Hematopoietic multipotent progenitor cell (in vitro differentiated cells): ENCODE data around the gene SLC47A1. TPM values are rescaled to one million over a fixed set of nuclear protein-coding genes. Genes with fewer than 3 reads are reported as not detected.
"Not testable (repeated sequence)": the region's sequence is repeated elsewhere in the genome, so short reads cannot be mapped to it uniquely, and the experiment has no call there.

Experiments used
- DNase-seq, 3 donors: peaks; one replicate each; pipeline ENCODE4 v3.0.0-alpha.2; 2011 to 2015; ENCODE audit warnings: low read depth in 2 of 3, low spot score in 2 of 3
- total RNA-seq: library from RNA; depleted of rRNA; stranded (reverse); fragments of >200 nt; gene quantifications from one replicate; pipeline ENCODE4 v1.2.3, GENCODE V29; 2012

The SLC47A1 gene
- total RNA-seq, 1 donor = under 0.01 TPM

DNA sequence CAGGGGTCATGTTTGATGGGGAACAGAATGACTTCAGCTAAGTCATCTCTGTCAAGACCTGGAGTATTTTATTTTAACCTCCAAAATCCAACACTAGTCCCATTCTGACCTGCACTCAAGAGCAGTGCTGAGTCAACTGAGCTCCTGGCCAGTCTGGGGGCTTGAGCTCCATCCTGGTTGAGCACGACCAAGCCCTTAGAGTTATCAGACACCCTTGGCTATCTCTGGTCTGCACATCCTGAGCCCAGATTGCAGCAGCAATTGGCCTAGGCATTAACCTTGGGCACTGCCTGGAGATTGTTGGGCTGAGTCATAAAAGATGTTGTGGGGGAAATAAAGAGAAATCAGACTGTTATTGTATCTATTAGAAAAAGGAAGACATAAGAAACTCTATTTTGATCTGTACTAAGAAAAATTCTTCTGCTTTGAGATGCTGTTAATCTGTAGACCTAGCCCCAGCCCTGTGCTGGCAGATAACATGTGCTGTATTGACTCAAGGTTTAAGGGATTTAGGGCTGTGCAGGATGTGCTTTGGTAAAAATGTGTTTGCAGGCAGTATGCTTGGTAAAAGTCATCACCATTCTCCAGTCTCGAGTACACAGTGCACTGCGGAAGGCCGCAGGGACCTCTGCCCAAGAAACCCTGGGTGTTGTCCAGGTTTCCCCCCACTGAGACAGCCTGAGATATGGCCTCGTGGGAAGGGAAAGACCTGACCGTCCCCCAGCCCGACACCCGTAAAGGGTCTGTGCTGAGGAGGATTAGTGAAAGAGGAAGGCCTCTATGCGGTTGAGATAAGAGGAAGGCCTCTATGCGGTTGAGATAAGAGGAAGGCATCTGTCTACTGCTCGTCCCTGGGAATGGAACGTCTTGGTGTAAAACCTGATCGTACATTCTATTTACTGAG, 14.0 kb upstream of the SLC47A1 start:
- DNase-seq = peak in 2 of 3 donors; percentile 50 to 57

DNA sequence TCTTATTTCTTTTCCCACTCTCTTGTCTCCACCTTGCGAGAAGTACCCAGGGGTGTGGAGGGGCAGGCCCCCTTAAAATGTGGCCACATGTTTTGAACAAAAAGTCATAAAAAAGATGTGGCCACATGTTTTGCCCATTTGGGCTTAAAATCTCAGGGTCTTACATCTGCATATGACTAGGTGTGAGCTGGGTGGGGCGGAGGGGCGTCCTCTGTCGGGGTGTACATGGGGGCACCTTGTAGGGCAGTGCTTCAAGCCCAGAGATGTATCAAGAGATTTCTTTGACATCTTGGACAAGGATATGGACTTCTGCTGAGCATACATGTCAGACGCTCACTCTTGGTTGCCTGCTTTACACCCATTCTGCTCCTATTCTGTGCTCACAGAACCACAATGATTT, 13.0 kb upstream of the SLC47A1 start:
- no peak for DNase-seq

DNA sequence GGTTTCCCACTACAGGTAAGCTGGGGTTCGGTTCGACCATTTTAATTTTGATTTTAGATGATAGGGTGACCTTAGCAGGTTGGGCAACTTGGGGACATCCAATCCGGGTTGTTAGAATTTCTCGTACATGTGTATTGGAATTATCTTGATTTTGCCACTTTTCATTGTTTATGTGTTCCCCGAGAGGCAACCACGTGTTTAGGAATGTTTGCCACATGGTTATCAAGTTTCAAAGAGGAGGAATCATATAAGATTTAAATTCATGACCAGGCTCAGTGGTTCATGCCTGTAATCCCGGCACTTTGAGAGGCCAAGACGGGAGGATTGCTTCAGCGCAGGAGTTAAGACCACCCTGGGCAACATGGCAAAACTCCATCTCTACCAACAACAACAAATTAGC, 10.0 kb upstream of the SLC47A1 start:
- no peak for DNase-seq

DNA sequence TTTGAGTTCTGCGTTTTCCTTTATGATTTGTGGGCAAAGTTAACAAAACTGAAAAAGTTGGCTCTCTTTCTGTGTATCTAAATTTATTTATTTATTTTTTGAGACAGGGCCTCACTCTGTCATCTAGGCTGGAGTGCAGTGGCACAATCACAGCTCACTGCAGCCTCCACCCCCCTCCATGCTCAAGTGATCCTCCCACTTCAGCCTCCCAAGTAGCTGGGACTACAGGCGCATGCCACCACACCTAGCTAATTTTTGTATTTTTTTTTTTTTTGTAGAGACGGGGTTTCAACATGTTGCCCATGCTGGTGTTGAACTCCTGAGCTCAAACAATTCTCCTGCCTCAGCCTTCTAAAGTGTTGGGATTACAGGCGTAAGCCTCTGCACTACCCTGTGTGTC, 6.7 kb upstream of the SLC47A1 start:
- DNase-seq = not testable (repeated sequence)

DNA sequence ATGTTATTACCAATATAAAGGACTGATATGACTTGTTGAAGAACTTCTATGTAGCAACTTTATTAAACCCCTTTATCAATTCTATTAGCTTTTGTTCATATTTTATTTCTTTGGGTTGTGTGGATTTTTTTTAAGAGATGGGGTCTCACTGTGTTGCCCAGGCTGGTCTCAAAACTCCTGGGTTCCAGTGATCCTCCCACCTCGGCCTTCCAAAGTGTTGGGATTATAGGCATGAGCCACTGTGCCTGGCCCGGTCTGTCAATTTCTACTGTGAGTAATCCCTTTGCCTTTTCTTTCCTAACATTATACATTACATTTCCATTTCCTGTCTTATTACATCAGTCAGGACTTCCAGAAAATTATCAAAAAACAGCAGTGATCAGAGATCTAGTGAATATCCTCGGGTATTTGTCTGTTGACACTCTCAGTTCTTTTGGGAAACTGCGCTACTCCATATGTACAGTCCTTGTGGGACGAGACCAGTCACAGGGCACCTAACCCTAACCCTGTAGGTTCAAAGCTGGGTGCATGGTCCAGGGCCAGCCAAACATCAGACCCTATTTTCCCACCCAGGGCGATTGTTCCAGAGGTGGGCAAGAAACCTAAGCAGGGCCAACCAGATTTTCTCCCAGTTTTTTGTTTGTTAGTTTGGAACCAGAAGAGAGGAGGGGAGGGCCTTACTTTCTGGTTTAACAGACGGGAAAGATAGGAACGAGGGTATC, 1.7 kb upstream of the SLC47A1 start:
- DNase-seq = no peak

DNA sequence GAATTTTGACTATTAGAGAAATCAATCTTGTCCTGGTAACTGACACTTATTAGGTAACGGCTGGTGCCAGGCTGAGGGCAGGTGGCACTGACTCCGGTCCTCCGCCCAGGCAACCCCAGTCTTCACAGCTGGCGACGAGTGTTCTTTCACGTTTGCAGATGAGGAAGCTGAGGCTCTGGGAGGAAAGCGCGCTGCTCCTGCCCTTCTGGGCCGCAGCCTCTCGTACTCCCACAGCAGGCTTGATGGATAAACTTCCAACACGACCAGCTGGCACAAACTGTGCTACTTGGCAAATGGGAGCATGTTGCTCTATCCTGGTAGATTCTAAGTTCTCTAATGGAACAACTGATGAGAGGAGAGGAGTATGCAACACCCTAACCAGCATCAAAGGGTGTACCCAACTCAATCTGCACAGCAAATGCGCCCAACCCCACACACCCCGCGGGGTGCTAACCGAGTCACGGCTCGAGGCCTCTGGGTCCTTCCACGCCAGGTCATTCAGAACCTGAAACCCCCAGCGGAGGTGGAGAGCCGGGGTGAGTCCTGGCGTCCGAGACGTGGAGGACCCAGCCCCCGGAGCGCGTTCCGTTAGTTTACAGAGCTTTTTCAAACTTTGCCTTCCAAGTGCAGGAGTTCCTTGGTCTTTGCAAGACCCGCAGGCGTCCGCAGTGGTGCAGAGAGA, 477 bp upstream of the SLC47A1 start:
- no peak for DNase-seq

DNA sequence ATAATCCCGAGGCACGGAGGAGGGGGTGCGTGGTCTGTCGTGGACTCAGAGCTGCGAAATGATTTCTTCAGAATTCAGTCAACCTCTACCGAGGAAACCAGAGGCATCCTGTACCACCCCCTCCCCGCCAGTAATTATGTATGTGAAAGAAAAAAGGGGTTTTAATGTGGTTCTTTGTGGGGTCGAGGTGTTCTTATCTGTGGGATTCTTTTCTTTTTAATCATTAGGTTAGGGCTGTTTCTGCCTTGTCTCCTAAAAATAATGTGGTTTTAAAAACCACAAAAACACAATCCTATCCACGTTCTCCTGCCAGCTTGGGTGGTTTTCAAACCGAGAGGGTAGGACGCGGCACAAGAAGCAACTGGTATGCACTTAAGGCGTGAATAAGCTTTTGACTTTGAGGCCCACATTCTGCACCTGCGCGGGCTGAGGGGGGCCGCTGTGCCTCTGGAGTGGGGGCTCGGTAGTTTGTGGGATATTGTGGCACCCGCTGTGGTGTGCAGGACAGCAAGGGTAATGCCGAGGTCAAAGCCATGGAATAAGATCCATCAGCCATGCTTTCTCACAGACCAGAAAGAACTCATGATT, 1.0 kb downstream of the SLC47A1 start:
- DNase-seq = peak in 1 of 3 donors; percentile 10

DNA sequence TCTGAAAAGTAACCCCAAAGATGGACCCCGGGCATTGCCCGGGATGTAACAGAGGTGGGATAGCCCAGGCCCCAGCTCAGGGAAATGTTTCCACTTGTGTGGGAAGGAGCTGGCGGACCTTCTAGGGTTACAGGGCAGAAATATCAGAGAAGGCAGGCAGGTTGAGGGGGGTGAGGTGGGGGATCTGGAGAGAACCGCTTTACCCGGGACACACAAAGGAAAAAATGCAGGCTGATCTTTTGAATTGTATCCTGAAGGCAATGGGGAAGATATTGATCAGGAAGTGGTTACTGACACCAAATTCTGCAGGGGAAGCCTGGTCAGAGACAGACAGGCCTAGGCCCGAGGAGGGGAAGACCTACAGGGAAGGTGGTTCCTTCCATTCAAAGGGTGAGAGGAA, 3.5 kb downstream of the SLC47A1 start:
- DNase-seq = no peak

DNA sequence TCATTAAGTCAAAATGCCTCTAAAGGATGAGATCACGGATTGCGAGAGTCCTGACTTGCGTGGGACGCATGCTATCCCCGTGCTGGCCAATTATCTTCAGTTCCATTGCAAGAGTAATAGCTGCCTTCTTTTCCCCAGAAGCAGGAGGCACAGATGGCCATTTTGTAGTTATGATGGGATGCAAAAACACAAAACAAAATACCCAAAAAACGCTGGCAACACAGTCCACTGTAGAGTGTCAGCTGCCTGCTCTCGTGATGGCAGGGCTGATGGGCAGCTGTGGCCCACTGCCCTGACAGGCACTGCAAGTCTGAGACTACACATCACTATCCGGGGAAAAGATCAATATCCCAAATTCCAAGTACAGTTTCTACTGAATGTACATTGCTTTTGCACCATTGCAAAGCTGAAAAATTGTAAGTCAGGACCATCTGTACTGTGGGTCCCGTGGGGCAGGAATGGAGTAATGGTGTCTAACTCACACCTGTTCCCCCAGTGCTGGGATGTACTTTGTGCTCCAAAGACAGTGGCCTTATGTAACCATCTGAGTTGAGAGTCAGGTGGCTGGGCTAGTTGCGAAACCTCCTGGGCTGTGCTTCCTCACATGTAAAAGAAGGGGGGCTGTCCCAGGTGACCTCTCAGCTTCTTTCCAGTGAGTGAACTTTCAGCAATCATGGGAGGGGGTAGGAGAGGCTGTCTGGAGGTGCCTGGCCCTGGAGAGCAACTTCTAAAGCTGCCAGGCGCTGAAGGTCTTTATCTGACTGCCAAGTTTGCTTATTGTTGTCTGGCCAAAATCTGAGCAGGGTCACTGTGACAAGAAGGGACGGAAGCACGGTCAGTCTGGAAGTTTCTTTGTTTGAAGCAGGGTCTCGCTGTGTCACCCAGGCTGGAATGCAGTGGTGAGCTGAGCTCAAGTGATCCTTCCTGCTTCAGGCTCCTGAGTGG, 4.7 kb downstream of the SLC47A1 start:
- peak in 1 of 3 donors; percentile 9 for DNase-seq

DNA sequence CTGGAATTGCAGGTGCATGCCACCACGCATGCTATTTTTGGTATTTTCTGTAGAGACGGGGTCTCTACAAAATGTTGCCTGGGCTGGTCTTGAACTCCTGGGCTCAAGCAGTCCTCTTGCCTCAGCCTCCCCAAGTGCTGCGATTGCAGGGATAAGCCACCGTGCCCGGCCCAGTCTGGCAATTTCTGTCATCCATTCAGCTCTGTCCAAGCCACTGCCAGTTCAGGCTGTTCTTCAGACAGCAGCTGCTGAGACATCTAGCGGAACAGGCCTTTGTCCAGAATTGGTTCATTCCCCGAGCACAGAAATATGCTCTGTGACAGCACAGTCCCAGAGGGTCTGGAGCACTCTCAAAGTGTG, 5.4 kb downstream of the SLC47A1 start:
- DNase-seq = no peak

DNA sequence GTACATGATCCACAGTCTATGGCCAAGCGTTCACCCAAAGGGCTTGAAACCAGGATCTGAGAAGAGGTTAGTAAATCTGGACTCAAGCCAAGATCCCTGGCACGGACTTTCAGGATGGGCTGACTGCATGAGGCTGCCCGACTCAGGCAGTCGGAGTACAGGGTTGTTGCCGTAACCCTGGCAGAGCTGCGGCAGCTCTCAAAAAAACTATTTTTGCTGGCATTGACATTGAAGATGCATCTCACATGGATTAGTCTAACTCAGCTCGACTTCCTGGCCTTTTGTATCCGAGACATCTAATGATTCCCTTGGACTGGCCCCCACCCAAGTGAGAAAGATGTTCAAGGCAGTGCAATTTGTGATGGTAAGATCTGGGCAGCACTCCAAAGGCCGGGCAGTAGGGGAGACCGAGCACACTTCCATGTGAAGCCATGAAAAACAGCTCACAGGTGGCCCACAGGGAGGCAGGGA, 6.2 kb downstream of the SLC47A1 start:
- DNase-seq = no peak

DNA sequence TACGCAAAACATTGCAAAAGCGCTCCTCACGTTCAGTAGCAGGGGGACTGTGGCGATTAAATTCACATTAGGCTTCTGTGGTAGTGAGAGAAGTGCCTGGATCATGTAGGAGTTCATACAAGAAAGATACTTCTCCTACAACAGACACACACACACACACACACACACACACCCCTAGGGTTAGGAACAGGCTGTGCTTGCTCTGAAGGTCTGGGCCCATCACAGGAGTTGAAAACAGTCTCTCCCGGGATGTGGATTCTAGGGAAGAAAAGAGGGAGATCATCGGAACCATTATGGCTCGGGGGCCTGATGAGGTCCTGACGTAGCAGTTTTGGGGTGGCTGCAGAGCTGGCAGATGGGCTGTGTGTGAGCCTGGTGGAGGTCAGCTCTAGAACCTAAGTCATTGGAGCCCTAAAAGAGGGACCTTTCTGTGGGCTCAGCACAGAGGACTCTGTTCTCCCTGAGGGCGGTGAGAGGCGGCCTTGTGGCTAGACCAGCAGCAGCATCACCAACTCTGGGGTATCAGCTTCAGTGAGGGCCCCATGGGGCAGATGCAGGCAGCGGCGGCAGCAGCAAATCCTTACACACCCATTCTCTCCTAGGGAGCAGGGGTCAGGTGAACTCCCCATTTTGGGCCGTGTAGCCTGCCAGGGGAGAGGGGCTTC, 7.2 kb downstream of the SLC47A1 start:
- no peak for DNase-seq

DNA sequence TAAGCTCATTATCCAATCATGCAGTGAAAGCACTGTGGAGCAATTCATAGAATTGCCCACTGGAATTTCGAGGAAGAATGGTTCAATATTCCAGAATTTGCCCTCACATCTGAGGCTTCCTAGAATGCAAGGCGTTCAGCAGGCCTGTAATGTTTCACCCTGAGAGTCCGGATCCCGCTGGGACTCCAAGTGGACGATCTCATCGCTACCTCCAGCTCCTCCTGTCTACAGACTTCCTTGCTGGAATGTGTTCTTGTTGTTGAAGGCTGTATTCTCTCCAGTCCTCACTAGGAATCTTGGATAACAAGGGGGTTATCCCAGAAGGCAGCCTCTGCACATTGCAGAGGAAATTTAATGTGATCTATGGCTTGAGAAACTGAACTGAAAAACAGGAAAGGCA, 7.8 kb downstream of the SLC47A1 start:
- DNase-seq = no peak

DNA sequence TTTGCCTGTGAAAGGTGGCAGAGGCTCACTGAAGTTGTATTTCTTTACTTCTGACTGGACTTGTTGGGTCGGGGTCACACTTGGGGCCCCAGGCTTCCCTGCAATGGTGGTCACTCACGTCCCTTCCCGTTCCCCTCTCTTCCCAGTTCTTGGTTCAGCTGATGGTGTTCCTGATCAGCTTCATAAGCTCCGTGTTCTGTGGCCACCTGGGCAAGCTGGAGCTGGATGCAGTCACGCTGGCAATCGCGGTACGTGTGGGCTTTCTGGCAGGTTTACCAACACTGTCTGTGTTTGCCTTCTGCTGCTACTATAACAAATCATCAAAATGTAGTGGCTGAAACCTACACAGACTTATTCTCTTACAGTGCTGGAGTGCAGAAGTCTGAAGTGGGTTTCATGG, 8.6 kb downstream of the SLC47A1 start:
- DNase-seq = no peak

DNA sequence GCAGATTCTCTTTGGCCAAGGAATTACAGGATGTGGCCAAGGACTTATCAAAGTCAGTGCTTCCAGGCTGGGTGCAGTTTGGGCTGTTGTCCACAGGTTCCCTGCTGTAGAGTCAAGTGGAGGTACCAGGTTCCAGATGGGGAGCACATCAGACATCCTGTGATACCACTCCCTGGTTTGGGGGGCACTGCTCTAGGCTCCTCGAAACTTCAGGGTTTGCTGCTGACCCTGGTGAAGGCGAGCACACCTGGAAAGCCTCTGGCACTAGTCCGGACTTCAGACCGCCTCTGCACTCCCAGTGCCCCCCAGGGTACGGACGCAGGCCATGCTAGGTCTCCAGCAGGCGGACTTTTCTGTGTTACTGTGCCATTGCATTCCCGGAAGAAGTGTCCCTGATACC, 10.7 kb downstream of the SLC47A1 start:
- DNase-seq = no peak

DNA sequence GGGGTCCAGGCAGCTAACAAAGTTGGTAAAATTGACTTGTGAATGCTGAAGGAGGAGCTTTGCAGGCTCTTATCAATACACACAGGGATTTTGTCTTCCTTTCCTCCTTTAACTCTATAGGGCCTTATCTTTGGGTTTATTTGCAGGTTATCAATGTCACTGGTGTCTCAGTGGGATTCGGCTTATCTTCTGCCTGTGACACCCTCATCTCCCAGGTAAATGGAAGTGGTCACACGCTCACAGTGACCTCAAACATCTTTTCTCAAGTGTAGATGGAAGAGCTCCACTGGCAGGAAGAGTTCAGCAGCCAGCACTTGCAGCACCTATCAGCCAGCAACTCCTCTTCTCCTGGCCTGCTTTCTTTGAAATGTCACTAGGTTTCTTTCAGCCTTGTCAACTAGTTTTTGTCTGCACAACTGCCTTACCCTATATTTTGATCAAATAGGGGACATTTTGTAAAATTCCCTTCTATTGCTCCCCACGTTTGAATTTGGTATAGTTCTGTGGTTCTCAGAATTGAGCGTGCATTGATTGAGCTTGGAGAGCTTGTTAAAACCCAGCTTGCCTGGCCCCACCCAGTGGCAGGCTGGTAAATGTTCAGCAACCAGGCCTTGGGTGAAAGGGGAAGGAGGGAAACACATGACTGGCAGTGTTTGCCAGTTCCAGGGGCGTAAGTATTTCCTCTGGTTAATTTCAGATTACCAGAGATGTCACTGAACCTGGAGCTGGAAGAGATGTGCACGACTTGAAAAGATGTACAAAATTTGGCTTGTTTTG, 12.8 kb downstream of the SLC47A1 start:
- DNase-seq = peak in 2 of 3 donors; percentile 62 to 81

DNA sequence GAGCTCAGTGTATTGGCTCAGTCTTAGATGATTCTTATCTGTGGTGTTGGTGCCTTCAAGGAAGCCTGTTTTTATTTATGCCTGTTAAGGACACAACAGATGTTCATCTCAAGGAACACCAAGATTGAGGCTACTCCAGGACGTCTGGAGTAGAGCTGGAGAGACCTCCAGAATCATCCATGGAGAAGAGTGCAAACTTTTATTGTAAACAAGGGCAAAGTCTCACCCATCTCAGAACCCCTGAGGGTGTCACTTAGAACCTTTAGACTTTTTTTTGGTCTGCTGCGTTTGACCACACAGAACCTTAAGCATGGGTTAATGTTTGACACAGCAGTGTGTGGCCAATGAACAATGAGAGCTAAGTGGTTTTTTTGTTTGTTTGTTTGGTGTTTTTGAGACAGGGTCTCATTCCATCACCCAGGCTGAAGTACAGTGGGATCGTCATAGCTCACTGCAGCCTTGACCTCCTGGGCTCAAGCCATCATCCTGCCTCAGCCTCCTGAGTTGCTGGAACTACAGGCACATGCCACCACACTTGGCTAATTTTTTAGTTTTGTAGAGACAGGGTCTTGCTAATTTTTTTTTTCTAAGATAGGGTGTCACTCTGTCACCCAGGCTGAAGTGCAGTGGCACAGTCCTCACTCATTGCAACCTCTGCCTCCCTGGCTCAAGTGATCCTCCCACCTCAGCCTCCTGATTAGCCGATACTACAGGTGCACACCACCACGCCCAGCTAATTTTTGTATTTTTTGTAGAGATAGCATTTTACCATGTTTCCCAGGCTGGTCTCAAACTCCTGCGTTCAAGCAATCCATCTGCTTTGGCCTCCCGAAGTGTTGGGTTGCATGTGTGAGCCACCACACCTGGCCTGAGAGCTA, 16.3 kb downstream of the SLC47A1 start:
- DNase-seq = no peak

DNA sequence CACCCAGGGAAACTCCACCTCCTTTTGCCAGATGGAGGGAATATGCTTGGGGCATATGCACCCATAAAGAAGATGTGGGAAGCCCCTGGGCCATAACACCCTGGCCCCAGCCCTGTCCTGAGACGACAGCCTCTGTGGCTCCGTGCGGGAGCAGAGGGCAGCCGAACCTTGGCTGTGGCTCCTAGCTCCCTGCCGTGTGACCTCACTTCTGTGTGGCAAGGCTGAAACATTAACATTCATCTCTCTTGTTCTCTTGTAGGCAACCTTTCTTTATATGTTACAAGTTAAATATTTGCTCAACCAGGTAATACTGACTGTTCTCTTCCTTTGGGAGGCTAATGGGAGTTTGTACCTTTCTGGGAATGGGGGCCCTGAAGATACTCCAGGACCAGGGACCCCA, 17.5 kb downstream of the SLC47A1 start:
- no peak for DNase-seq
